Measurements from ENCODE around the gene TMEM101.

DNA sequence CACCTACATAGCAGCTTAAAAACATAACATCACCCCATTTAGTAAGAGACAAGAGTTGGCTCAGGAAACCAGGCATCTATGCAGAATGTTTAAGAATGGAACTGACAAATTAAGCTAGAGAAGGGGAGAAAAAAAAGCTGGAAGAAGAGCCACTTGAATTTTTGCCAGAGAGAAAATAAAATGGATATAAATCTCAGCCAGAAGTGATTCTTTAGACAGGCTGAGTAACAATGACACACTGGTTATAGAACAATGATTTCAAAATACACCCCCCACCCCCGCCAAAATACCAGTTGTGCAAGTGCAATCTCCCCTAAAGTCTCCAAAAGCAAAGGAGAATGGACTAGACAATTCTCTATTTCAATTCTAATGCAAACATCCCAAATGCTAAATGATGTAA is 29.3 kb upstream of the TMEM101 start:
- TF ChIP-seq, protein P1, sequence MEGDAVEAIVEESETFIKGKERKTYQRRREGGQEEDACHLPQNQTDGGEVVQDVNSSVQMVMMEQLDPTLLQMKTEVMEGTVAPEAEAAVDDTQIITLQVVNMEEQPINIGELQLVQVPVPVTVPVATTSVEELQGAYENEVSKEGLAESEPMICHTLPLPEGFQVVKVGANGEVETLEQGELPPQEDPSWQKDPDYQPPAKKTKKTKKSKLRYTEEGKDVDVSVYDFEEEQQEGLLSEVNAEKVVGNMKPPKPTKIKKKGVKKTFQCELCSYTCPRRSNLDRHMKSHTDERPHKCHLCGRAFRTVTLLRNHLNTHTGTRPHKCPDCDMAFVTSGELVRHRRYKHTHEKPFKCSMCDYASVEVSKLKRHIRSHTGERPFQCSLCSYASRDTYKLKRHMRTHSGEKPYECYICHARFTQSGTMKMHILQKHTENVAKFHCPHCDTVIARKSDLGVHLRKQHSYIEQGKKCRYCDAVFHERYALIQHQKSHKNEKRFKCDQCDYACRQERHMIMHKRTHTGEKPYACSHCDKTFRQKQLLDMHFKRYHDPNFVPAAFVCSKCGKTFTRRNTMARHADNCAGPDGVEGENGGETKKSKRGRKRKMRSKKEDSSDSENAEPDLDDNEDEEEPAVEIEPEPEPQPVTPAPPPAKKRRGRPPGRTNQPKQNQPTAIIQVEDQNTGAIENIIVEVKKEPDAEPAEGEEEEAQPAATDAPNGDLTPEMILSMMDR (IDR thresholded peaks at IDR 0.05): no peak
- TF ChIP-seq POLR2A (IDR thresholded peaks at IDR 0.05) (no peak), POLR2AphosphoS5 (IDR thresholded peaks at IDR 0.05) (no peak)

All from prostate gland (tissue), 2 donors.